CD4-positive, alpha-beta T cell (primary cell): Measurements from ENCODE around the gene COL17A1. TPM values are rescaled to one million over a fixed set of nuclear protein-coding genes. Genes with fewer than 3 reads are reported as not detected.
A peak's percentile ranks its signal among the peaks of the same experiment; 100 is the strongest.

ENCODE experiments used
- ATAC-seq: fragments of 200-7000 bp; cut with Tn5 transposase; one replicate; pipeline ENCODE4 v1.10.0; 2022; ENCODE audit warnings: mild to moderate bottlenecking; ENCODE audit not compliant: poor library complexity
- CTCF ChIA-PET: fragments of 350-600 bp; sonication (Branson Sonifier 250); formaldehyde crosslinking; loops from one replicate; lab custom pipeline; 2021; ENCODE audit warnings: antibody characterized with exemption, inconsistent platforms; lab: Charles Lee
- POLR2A ChIA-PET: fragments of 350-600 bp; sonication (Branson Sonifier 250); formaldehyde crosslinking; loops from one replicate; lab custom pipeline; 2021; ENCODE audit warnings: antibody characterized with exemption, inconsistent platforms; lab: Charles Lee
- DNase-seq, 14 experiments: peaks; one replicate each; pipeline ENCODE4 v3.0.0-alpha.2; 2013 to 2020; ENCODE audit warnings: mixed read lengths in 2 of 14
- H3K27ac ChIP-seq, 2 donors: one replicate each; pipeline versions ENCODE4 v1.5.1 to v1.7.0; 2013; ENCODE audit warnings: low read length in 2 of 2, low read depth in 1 of 2, mild to moderate bottlenecking in 1 of 2
- H3K27me3 ChIP-seq, 2 experiments: 1 replicate in 1 of 2; 2 replicates in 1 of 2; pipeline versions ENCODE4 v1.6.1 to v1.7.0; 2013; ENCODE audit warnings: low read length in 2 of 2, control low read depth in 1 of 2, mild to moderate bottlenecking in 1 of 2, moderate library complexity in 1 of 2; ENCODE audit not compliant: insufficient read depth in 2 of 2, control insufficient read depth in 1 of 2
- H3K36me3 ChIP-seq: one replicate; pipeline ENCODE4 v1.6.1; 2013; ENCODE audit warnings: low read length, control low read depth; ENCODE audit not compliant: insufficient read depth
- H3K4me1 ChIP-seq: one replicate; pipeline ENCODE4 v1.6.1; 2013; ENCODE audit warnings: low read length, control low read depth; ENCODE audit not compliant: insufficient read depth
- H3K4me3 ChIP-seq: one replicate; pipeline ENCODE4 v1.5.1; 2013; ENCODE audit warnings: mild to moderate bottlenecking, low read length, moderate library complexity
- H3K9me3 ChIP-seq, 2 experiments: 1 replicate in 1 of 2; 2 replicates in 1 of 2; pipeline versions ENCODE4 v1.6.1 to v1.7.0; 2013; ENCODE audit warnings: low read length in 2 of 2, mild to moderate bottlenecking in 2 of 2, control low read depth in 1 of 2, moderate library complexity in 1 of 2; ENCODE audit not compliant: control insufficient read depth in 1 of 2, insufficient read depth in 1 of 2
- H3K27ac Mint-ChIP-seq: one replicate; pipeline ENCODE4 v1.8.0; 2020; ENCODE audit warnings: mixed read lengths
- H3K27me3 Mint-ChIP-seq: one replicate; pipeline ENCODE4 v1.8.0; 2021; ENCODE audit warnings: mixed read lengths
- H3K36me3 Mint-ChIP-seq: one replicate; pipeline ENCODE4 v1.8.0; 2021; ENCODE audit warnings: low read depth, mixed read lengths
- H3K4me1 Mint-ChIP-seq: one replicate; pipeline ENCODE4 v1.8.0; 2021; ENCODE audit warnings: low read depth, mixed read lengths
- H3K4me3 Mint-ChIP-seq: one replicate; pipeline ENCODE4 v1.8.0; 2020; ENCODE audit warnings: mild to moderate bottlenecking, mixed read lengths
- H3K9me3 Mint-ChIP-seq: one replicate; pipeline ENCODE4 v1.8.0; 2020; ENCODE audit warnings: mixed read lengths
- intact Hi-C, 2 experiments: fragments of 100-400 bp; cut with DNase I in 1 of 2; cut with micrococcal nuclease in 1 of 2; formaldehyde crosslinking; loops; one replicate each; pipeline versions ENCODE4 v1.15.1 to v1.9.0; 2023 to 2025; cut with DNase I, micrococcal nuclease
- total RNA-seq, 174 experiments: library from RNA in 2 of 174; stranded (reverse) in 2 of 174; gene quantifications; one replicate each; pipeline ENCODE4 v1.2.3 and lab custom pipeline; 2021 to 2026
- TF ChIP-seq, protein P1 (sequence below): fragments of 200-600 bp; IDR thresholded peaks from one replicate; pipeline ENCODE4 v1.8.0; 2022; ENCODE audit warnings: antibody characterized with exemption, mild to moderate bottlenecking

The COL17A1 gene
- total RNA-seq, 2 experiments from 2014 or later = not detected

DNA sequence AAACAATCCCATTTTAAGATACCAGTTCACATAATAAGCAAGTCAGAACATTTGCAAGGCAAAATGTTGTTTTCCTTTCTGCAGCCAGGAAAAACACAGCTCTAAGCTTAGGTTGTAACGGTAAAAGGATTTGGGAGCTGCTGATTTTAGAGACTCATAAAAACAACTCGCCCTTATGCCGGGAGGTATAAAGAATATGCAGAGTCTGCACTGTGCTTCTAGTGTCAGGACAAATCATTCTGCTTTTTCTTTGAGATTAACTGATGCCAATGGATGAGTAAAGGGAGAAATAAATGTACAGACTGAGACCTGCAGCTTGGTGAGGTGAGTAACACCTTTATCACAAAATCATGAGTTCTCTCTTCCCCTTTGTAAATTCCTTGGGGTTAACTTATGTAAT lies 34.3 kb upstream of the COL17A1 start:
- peaks cover 22% of the 10 kb centered on the region for H3K36me3 Mint-ChIP-seq
- no peaks in the 10 kb centered on the region for H3K27me3 ChIP-seq
- TF ChIP-seq, protein P1, sequence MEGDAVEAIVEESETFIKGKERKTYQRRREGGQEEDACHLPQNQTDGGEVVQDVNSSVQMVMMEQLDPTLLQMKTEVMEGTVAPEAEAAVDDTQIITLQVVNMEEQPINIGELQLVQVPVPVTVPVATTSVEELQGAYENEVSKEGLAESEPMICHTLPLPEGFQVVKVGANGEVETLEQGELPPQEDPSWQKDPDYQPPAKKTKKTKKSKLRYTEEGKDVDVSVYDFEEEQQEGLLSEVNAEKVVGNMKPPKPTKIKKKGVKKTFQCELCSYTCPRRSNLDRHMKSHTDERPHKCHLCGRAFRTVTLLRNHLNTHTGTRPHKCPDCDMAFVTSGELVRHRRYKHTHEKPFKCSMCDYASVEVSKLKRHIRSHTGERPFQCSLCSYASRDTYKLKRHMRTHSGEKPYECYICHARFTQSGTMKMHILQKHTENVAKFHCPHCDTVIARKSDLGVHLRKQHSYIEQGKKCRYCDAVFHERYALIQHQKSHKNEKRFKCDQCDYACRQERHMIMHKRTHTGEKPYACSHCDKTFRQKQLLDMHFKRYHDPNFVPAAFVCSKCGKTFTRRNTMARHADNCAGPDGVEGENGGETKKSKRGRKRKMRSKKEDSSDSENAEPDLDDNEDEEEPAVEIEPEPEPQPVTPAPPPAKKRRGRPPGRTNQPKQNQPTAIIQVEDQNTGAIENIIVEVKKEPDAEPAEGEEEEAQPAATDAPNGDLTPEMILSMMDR = no peak
- peaks cover 37% of the 10 kb centered on the region for H3K4me1 Mint-ChIP-seq
- H3K4me3 ChIP-seq = no peak overlapping the region
- peak overlapping the region; percentile 100 for H3K27ac Mint-ChIP-seq
- ChIA-PET CTCF (no interaction called here), POLR2A (interaction anchor here (1.3 to 3.9 kb wide), 3 partner anchors 47 to 210 kb away, joined by 3 to 45 read pairs (median 31); partner anchors contain the start of gene SLK)
- H3K36me3 ChIP-seq = peaks cover under 1% of the 10 kb centered on the region
- no peaks in the 10 kb centered on the region for H3K9me3 Mint-ChIP-seq
- peak overlapping the region; percentile 38 for H3K4me3 Mint-ChIP-seq
- H3K4me1 ChIP-seq = peaks cover 10% of the 10 kb centered on the region
- H3K9me3 ChIP-seq = no peaks in the 10 kb centered on the region
- no peak for ATAC-seq
- intact Hi-C loops = loop anchor here (1.0 to 10.0 kb wide), 10 partner anchors 112 to 925 kb away; partner anchors contain the start of genes CFAP43 (in 2 of the 2), NT5C2 (in 1 of the 2) and STN1 (in 1 of the 2)
- no peaks in the 10 kb centered on the region for H3K27me3 Mint-ChIP-seq
- peak in 2 of 14 experiments; percentile 25 to 38 for DNase-seq
- H3K27ac ChIP-seq = peak overlapping the region; percentile 96 to 100

DNA sequence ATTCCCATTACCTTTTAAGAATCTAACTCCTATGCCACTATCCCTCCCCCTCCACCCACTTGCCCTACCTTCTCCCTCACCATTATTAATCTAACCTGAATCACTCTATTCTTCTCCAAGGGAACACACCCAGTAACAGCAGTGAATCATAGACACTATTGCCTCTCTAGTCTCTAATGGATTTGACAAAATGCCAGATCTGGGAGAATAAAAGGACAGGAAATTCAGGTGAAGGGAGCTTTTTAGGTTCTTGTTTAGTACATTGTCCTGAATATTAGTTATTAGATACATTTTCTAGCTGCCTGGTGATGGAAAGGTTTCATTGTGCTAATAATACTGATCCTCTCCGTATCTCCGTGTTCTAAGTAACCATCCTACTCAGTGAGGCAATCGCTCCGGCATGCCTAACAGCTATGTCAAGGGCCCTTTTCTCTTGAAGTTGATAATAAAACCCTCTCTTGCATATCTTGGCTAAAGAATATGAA lies 32.2 kb upstream of the COL17A1 start:
- ChIA-PET CTCF (no interaction called here), POLR2A (interaction anchor here (0.6 kb wide), 1 partner anchor 568 kb away, joined by 3 read pairs; no protein-coding TSS in a partner anchor)
- TF ChIP-seq, protein P1 = no peak
- Histone ChIP-seq H3K9me3 (no peaks in the 10 kb centered on the region), H3K36me3 (no peaks in the 10 kb centered on the region), H3K4me3 (no peak overlapping the region), H3K4me1 (peaks cover 10% of the 10 kb centered on the region), H3K27me3 (no peaks in the 10 kb centered on the region), H3K27ac (no peak overlapping the region)
- H3K9me3 Mint-ChIP-seq = no peaks in the 10 kb centered on the region
- H3K27ac Mint-ChIP-seq = no peak overlapping the region
- intact Hi-C loops = loop anchor here in 1 of 2 experiments (5.0 kb wide), 1 partner anchor 531 kb away; no protein-coding TSS in a partner anchor
- no peak for DNase-seq
- no peak for ATAC-seq
- no peaks in the 10 kb centered on the region for H3K27me3 Mint-ChIP-seq
- H3K4me3 Mint-ChIP-seq = no peak overlapping the region
- H3K4me1 Mint-ChIP-seq = peaks cover 23% of the 10 kb centered on the region
- peaks cover 15% of the 10 kb centered on the region for H3K36me3 Mint-ChIP-seq

DNA sequence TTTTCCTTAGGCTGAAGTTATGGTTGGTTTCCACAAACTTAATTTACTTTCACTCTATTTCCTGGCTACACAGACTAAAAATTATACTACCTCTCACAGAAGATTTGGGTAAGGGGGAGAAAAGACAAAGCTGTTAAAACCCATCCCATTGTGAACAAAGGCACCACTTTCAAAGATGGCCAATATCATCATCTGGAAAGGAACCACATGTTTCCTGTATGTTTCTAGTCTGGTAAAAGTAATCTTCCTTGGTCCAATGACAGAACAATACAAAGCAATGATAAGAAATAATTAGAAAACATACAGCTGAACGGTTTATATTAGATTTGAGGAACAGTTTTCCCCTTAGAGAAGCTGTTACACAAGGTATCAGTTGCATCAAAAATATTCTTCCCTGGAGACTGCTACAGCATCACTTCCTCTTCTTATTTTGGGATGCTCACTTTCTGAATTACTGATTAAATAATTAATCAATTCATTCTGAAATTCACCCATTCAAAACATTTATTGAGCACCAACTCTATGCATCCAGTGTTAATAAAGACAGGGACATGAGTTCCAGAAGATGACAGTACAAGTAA lies 27.8 kb upstream of the COL17A1 start:
- Histone ChIP-seq H3K27ac (no peak overlapping the region), H3K36me3 (no peaks in the 10 kb centered on the region), H3K4me3 (no peak overlapping the region), H3K27me3 (peaks cover 2 to 4% of the 10 kb centered on the region in 2 experiments), H3K4me1 (no peaks in the 10 kb centered on the region), H3K9me3 (no peaks in the 10 kb centered on the region)
- H3K4me3 Mint-ChIP-seq = no peak overlapping the region
- H3K4me1 Mint-ChIP-seq = no peaks in the 10 kb centered on the region
- ChIA-PET POLR2A (no interaction called here), CTCF (interaction anchor here (1.5 kb wide), 1 partner anchor 8 kb away, joined by 8 read pairs; the partner anchor contains the start of gene SFR1)
- intact Hi-C loops = no loop called here
- ATAC-seq (no peak), DNase-seq (no peak)
- no peaks in the 10 kb centered on the region for H3K36me3 Mint-ChIP-seq
- no peaks in the 10 kb centered on the region for H3K9me3 Mint-ChIP-seq
- TF ChIP-seq, protein P1 = no peak
- H3K27ac Mint-ChIP-seq = no peak overlapping the region
- peaks cover 20% of the 10 kb centered on the region for H3K27me3 Mint-ChIP-seq
